ENCODE measurements around the gene BTBD2.

DNA sequence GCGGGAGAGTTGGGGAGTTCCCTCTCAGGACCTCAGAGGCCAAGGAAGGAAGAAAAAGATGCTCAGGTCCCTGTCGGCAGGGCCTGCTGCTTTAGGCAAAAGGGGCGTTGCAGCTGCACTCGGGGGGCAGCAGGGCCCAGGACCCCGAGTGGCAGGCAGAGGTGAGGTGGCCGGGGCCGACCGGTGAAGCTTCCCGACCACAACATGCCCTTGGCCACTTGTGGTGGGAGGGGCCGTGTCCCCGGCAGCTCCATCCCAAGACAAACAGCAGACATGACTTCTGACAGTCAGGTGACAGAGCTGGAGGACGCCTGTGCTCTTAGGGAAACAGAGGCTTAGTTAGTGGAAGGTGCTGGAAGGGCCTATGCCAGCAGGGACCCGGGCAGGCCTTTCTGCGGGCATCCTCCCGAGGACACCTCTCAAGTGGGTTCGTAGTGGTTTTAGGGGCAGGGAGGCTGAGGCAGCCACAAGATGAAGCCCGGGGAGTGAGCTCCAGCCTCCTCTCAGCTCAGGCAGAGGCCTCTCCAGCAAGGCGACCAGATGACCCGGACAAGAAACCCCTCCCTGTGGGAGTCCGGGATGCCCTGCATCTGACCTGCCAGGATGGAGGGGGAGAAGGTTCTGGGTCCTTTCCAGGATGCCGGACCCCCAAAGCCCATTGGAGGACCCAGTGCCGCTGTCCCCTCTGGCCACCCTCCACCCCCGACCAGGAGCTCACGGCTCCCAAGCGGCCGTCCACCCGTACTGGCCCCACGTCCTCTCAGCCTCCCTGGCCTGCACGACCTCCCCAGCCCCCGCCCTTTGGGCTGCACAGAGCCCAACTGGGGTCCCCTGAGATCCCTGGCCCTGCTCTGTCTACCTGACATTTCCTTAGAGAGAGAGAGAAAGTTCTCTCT is 24.2 kb downstream of the BTBD2 start:
- no peak for TF ChIP-seq POLR2A (IDR thresholded peaks at IDR 0.05)
- TF ChIP-seq, protein P1, sequence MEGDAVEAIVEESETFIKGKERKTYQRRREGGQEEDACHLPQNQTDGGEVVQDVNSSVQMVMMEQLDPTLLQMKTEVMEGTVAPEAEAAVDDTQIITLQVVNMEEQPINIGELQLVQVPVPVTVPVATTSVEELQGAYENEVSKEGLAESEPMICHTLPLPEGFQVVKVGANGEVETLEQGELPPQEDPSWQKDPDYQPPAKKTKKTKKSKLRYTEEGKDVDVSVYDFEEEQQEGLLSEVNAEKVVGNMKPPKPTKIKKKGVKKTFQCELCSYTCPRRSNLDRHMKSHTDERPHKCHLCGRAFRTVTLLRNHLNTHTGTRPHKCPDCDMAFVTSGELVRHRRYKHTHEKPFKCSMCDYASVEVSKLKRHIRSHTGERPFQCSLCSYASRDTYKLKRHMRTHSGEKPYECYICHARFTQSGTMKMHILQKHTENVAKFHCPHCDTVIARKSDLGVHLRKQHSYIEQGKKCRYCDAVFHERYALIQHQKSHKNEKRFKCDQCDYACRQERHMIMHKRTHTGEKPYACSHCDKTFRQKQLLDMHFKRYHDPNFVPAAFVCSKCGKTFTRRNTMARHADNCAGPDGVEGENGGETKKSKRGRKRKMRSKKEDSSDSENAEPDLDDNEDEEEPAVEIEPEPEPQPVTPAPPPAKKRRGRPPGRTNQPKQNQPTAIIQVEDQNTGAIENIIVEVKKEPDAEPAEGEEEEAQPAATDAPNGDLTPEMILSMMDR (IDR thresholded peaks at IDR 0.05): no peak
